GM12892 (cell line): ENCODE measurements around the gene H3-3A.

Experiments
- POLR2A ChIP-seq: IDR thresholded peaks from 2 replicates; pipeline ENCODE4 v1.6.1; 2011; ENCODE audit warnings: low read depth, low read length, control low read depth
- POLR2AphosphoS5 ChIP-seq: IDR thresholded peaks from 2 replicates; pipeline ENCODE4 v1.6.1; 2011; ENCODE audit warnings: low read depth, low read length, control low read depth
- TAF1 ChIP-seq: IDR thresholded peaks from 2 replicates; pipeline ENCODE4 v1.6.1; 2011; ENCODE audit warnings: low read depth, mild to moderate bottlenecking, control low read depth, low read length, borderline replicate concordance

- TF ChIP-seq POLR2A: no peak
- TF ChIP-seq TAF1: no peak
- TF ChIP-seq POLR2AphosphoS5: no peak
Observed at GRCh38 chr1:226116673-226117072, 54.2 kb downstream of the H3-3A start.
